K562 (cell line): ENCODE measurements around the gene ELFN2. TPM values are rescaled to one million over a fixed set of nuclear protein-coding genes. Genes with fewer than 3 reads are reported as not detected.

ENCODE experiments used
- ARNT ChIP-seq, 2 experiments: fragments of 450-650 bp; IDR thresholded peaks; 2 replicates each; pipeline ENCODE4 v1.6.1; 2016; ENCODE audit warnings: mild to moderate bottlenecking in 1 of 2
- COPS2 ChIP-seq: fragments of 450-650 bp; conservative IDR thresholded peaks from 2 replicates; pipeline ENCODE4 v1.6.1; 2016; ENCODE audit warnings: mild to moderate bottlenecking, moderate library complexity
- CTBP1 ChIP-seq: fragments of 450-650 bp; IDR thresholded peaks from 2 replicates; pipeline ENCODE4 v1.6.1; 2016; ENCODE audit warnings: borderline replicate concordance
- EHMT2 ChIP-seq: fragments of 450-650 bp; IDR thresholded peaks from 2 replicates; pipeline ENCODE4 v1.6.1; 2018; ENCODE audit warnings: antibody characterized with exemption
- HCFC1 ChIP-seq: IDR thresholded peaks from 2 replicates; pipeline ENCODE4 v1.6.1; 2012; ENCODE audit warnings: low read depth, low read length, improper control_type of control experiment
- POLR2AphosphoS5 ChIP-seq: IDR thresholded peaks from 2 replicates; pipeline ENCODE4 v1.6.1; 2011; ENCODE audit warnings: mild to moderate bottlenecking, low read depth, low read length, moderate library complexity; ENCODE audit not compliant: control insufficient read depth, insufficient read depth
- POU5F1 ChIP-seq: fragments of 150-350 bp; IDR thresholded peaks from 2 replicates; pipeline ENCODE4 v1.6.1; 2014; ENCODE audit warnings: borderline replicate concordance, low read length, low read depth, mild to moderate bottlenecking; ENCODE audit not compliant: partially characterized antibody
- TAL1 ChIP-seq: fragments of 450-650 bp; IDR thresholded peaks from 2 replicates; pipeline ENCODE4 v1.6.1; 2016; ENCODE audit warnings: mild to moderate bottlenecking
- ZBTB8A ChIP-seq: fragments of 450-650 bp; IDR thresholded peaks from 2 replicates; pipeline ENCODE4 v1.6.1; 2018; ENCODE audit warnings: mild to moderate bottlenecking, moderate library complexity; ENCODE audit not compliant: partially characterized antibody
- ZKSCAN8 ChIP-seq: fragments of 200-800 bp; sonication (Bioruptor generic); IDR thresholded peaks from 2 replicates; pipeline ENCODE4 v1.6.1; 2016; ENCODE audit warnings: missing genetic modification characterization, missing compliant biosample characterization
- ZNF140 ChIP-seq: fragments of 250-450 bp; sonication (Bioruptor Pico); IDR thresholded peaks from 2 replicates; pipeline ENCODE4 v1.8.0; 2021; ENCODE audit warnings: moderate library complexity, mild to moderate bottlenecking, inconsistent platforms
- polyA plus RNA-seq, 8 experiments: library from polyadenylated mRNA; depleted of rRNA in 4 of 8; stranded (reverse) in 5 of 8; unstranded in 3 of 8; fragments of >200 nt; fragmentation: Nextera tagmentation in 2 of 8; fragmentation: Illumina TruSeq in 1 of 8; extraction: Ambion mirVana in 2 of 8; extraction: Trizol in 1 of 8; gene quantifications; 2 replicates each; pipeline versions ENCODE4 v1.2.1 to v1.2.3, GENCODE V29; 2011 to 2014; ENCODE audit warnings: inconsistent platforms in 1 of 8, missing spikeins in 1 of 8
- total RNA-seq, 7 experiments: library from RNA; depleted of rRNA in 6 of 7; stranded (reverse); fragments of >200 nt in 6 of 7; fragmentation: Illumina TruSeq in 2 of 7; extraction: Trizol in 2 of 7; gene quantifications; 2 replicates each; pipeline versions ENCODE4 v1.2.1 to v1.2.3, GENCODE V29; 2011 to 2021; ENCODE audit warnings: low replicate concordance in 1 of 7
- TF ChIP-seq, protein P1 (sequence below), 2 experiments: fragments of 450-650 bp in 1 of 2; IDR thresholded peaks; 2 replicates each; pipeline ENCODE4 v1.6.1; 2011 to 2017; ENCODE audit warnings: low read depth in 2 of 2, antibody characterized with exemption in 1 of 2, borderline replicate concordance in 1 of 2, low read length in 1 of 2, mild to moderate bottlenecking in 1 of 2, mixed read lengths in 1 of 2; ENCODE audit not compliant: control insufficient read depth in 1 of 2
- TF ChIP-seq, protein P2 (sequence below): fragments of 450-650 bp; conservative IDR thresholded peaks from 2 replicates; pipeline ENCODE4 v1.6.1; 2016; ENCODE audit warnings: missing genetic modification characterization, low read depth, mild to moderate bottlenecking, missing compliant biosample characterization, moderate library complexity
- TF ChIP-seq, protein P3 (sequence below): fragments of 200-800 bp; sonication (Bioruptor generic); IDR thresholded peaks from 2 replicates; pipeline ENCODE4 v1.6.1; 2016; ENCODE audit warnings: missing genetic modification characterization, missing compliant biosample characterization
- TF ChIP-seq, protein P4 (sequence below): sonication (generic); formaldehyde crosslinking; IDR thresholded peaks from 2 replicates; pipeline ENCODE4 v1.8.1; 2023; ENCODE audit warnings: mild to moderate bottlenecking, missing genetic modification reagents
- TF ChIP-seq, protein P5 (sequence below), 2 experiments: fragments of 450-650 bp in 1 of 2; sonication (generic) in 1 of 2; formaldehyde crosslinking in 1 of 2; IDR thresholded peaks in 1 of 2; conservative IDR thresholded peaks in 1 of 2; 2 replicates each; pipeline versions ENCODE4 v1.6.1 to v1.8.1; 2016 to 2023; ENCODE audit warnings: mild to moderate bottlenecking in 2 of 2, moderate library complexity in 2 of 2, inconsistent platforms in 1 of 2, missing genetic modification reagents in 1 of 2

ELFN2 gene
- total and polyA plus RNA-seq, 9 of the 15 experiments (the other 6 are each of a cell fraction or from before 2014, with no cell fraction given) = not detected

DNA sequence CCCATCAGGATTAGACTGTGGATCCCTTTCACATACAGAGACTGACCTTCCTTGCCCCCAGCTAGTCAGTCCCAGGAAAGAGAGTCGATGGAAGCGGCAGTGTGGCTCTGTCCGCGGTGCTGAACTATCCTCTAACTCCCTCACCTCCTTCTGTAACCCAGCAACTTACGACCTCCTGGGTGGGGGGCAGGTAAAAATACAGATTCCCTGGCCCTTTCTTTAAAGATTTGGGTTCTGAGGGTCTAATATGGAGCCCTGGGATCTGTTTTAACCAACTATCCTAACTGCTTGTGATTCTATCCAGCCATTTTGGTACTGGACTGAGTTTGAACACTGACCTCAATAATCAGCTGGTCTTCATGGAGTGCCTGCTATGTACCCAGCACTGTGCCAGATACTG, 35.7 kb upstream of the ELFN2 start (continued):
- TF ChIP-seq, protein P1, sequence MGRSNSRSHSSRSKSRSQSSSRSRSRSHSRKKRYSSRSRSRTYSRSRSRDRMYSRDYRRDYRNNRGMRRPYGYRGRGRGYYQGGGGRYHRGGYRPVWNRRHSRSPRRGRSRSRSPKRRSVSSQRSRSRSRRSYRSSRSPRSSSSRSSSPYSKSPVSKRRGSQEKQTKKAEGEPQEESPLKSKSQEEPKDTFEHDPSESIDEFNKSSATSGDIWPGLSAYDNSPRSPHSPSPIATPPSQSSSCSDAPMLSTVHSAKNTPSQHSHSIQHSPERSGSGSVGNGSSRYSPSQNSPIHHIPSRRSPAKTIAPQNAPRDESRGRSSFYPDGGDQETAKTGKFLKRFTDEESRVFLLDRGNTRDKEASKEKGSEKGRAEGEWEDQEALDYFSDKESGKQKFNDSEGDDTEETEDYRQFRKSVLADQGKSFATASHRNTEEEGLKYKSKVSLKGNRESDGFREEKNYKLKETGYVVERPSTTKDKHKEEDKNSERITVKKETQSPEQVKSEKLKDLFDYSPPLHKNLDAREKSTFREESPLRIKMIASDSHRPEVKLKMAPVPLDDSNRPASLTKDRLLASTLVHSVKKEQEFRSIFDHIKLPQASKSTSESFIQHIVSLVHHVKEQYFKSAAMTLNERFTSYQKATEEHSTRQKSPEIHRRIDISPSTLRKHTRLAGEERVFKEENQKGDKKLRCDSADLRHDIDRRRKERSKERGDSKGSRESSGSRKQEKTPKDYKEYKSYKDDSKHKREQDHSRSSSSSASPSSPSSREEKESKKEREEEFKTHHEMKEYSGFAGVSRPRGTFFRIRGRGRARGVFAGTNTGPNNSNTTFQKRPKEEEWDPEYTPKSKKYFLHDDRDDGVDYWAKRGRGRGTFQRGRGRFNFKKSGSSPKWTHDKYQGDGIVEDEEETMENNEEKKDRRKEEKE (IDR thresholded peaks at IDR 0.05; ENCODE audit: borderline replicate concordance in 1 of 2, control insufficient read depth in 1 of 2, low read depth in 2 of 2, low read length in 1 of 2) = no peak
- TF ChIP-seq HCFC1 = no peak
- TF ChIP-seq, protein P2, sequence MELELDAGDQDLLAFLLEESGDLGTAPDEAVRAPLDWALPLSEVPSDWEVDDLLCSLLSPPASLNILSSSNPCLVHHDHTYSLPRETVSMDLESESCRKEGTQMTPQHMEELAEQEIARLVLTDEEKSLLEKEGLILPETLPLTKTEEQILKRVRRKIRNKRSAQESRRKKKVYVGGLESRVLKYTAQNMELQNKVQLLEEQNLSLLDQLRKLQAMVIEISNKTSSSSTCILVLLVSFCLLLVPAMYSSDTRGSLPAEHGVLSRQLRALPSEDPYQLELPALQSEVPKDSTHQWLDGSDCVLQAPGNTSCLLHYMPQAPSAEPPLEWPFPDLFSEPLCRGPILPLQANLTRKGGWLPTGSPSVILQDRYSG (tag) = no peak
- TF ChIP-seq POU5F1 = no peak
- TF ChIP-seq COPS2 = no peak
- no peak for TF ChIP-seq TAL1
- TF ChIP-seq ARNT (IDR thresholded peaks at IDR 0.05) = no peak
- no peak for TF ChIP-seq ZBTB8A
- TF ChIP-seq, protein P3, sequence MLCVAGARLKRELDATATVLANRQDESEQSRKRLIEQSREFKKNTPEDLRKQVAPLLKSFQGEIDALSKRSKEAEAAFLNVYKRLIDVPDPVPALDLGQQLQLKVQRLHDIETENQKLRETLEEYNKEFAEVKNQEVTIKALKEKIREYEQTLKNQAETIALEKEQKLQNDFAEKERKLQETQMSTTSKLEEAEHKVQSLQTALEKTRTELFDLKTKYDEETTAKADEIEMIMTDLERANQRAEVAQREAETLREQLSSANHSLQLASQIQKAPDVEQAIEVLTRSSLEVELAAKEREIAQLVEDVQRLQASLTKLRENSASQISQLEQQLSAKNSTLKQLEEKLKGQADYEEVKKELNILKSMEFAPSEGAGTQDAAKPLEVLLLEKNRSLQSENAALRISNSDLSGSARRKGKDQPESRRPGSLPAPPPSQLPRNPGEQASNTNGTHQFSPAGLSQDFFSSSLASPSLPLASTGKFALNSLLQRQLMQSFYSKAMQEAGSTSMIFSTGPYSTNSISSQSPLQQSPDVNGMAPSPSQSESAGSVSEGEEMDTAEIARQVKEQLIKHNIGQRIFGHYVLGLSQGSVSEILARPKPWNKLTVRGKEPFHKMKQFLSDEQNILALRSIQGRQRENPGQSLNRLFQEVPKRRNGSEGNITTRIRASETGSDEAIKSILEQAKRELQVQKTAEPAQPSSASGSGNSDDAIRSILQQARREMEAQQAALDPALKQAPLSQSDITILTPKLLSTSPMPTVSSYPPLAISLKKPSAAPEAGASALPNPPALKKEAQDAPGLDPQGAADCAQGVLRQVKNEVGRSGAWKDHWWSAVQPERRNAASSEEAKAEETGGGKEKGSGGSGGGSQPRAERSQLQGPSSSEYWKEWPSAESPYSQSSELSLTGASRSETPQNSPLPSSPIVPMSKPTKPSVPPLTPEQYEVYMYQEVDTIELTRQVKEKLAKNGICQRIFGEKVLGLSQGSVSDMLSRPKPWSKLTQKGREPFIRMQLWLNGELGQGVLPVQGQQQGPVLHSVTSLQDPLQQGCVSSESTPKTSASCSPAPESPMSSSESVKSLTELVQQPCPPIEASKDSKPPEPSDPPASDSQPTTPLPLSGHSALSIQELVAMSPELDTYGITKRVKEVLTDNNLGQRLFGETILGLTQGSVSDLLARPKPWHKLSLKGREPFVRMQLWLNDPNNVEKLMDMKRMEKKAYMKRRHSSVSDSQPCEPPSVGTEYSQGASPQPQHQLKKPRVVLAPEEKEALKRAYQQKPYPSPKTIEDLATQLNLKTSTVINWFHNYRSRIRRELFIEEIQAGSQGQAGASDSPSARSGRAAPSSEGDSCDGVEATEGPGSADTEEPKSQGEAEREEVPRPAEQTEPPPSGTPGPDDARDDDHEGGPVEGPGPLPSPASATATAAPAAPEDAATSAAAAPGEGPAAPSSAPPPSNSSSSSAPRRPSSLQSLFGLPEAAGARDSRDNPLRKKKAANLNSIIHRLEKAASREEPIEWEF (CRISPR knock-in tag) = no peak
- TF ChIP-seq POLR2AphosphoS5 = no peak
- TF ChIP-seq, protein P4, sequence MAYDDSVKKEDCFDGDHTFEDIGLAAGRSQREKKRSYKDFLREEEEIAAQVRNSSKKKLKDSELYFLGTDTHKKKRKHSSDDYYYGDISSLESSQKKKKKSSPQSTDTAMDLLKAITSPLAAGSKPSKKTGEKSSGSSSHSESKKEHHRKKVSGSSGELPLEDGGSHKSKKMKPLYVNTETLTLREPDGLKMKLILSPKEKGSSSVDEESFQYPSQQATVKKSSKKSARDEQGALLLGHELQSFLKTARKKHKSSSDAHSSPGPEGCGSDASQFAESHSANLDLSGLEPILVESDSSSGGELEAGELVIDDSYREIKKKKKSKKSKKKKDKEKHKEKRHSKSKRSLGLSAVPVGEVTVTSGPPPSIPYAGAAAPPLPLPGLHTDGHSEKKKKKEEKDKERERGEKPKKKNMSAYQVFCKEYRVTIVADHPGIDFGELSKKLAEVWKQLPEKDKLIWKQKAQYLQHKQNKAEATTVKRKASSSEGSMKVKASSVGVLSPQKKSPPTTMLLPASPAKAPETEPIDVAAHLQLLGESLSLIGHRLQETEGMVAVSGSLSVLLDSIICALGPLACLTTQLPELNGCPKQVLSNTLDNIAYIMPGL (CRISPR knock-in tag) = no peak
- TF ChIP-seq CTBP1 = no peak
- TF ChIP-seq ZKSCAN8 (CRISPR knock-in tag) = no peak
- TF ChIP-seq, protein P5, sequence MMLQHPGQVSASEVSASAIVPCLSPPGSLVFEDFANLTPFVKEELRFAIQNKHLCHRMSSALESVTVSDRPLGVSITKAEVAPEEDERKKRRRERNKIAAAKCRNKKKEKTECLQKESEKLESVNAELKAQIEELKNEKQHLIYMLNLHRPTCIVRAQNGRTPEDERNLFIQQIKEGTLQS (IDR thresholded peaks at IDR 0.05) = no peak
- TF ChIP-seq, protein P5 (CRISPR knock-in tag; conservative IDR thresholded peaks at IDR 0.05) = no peak
- no peak for TF ChIP-seq ZNF140 (CRISPR knock-in tag)
- peak; percentile 92 for TF ChIP-seq EHMT2
